ENCODE measurements around the gene POU2AF1.
"Not testable (repeated sequence)": the region's sequence is repeated elsewhere in the genome, so short reads cannot be mapped to it uniquely, and the experiment has no call there.

The POU2AF1 gene

DNA sequence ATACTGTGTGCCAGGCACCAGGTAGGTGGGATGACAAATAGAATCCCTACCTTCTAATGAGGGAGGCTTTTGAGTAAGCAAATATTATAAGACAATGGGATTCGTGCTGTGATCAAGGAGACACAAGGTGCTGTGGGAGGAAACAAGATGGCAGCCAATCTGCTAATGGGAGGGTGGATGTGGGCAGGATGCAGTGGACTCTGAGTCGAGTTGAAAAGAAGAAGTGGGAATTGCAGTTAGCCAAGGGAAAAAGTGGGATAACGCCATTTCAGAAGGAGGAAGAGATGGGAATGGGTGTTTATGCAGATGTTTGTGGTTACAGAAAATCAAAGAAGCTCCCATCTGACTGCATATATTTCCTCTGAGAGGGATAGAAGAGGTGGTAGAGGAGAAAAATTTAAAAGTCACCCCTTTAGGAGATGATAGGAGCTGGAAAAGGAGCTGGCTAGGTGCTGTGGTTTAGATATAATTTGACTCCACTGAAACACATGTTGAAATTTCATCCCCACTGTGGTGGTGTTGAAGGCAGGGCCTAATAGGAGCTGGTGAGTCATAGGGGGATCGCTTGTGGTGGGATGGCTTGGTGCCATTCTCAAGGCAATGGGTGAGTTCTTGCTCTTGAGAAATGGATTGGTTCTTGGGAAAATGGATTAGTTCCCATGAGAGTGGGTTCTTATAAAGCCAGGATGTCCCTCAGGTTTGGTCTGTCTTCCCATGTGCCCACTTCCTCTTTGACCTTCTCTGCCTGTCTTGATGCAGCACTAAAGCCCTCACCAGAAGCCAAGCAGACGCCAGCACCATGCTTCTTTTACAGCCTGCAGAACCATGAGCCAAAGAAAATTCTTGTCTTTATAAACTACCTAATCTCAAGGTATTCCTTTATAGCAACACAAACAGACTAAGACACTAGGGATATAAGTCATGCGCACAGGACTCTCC is 30.0 kb upstream of the POU2AF1 start:
- DNase-seq: no peak

GRCh38 chr11:111407652-111408051 is 28.6 kb upstream of the POU2AF1 start:
- DNase-seq: no peak

DNA sequence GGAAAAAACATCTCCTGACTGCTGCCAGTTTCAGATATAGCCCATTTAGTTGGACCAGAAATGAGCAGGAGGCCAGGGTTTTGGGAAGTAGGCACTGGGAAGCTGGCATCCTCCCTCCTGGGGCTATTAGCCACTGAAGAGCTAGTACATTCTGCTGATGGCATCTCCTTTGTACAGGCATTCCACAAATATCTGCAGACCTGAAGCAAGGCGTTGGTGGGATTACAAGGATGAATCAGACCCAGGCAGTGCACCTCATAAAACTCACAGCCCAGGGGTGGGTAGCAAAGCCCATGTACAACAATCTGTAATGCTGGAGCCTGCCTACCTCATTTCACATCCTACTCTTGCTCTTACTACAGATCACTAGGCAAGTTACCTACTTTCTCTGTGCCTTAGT is 27.5 kb upstream of the POU2AF1 start:
- no peak for DNase-seq

GRCh38 chr11:111406091-111406490 is 27.0 kb upstream of the POU2AF1 start:
- DNase-seq: peak in 1 of 3 experiments; percentile 20

DNA sequence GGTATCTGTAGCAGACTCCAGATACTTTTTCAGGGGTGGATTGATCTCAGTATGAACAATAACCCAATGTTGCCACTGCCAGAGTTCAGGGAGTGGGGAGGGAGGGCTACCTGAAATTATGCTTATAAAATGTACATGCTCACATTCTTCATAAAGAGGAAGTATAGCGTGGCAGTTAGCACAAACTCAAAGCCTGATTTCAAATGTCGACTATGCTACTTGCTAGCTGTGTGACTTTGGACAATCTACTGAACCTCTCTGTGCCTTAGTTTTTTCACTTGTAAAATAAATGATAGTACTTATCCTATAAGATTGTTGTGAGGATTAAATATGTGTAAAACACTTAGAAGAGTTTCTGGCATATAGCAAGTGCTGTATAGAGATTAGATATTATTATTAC is 26.5 kb upstream of the POU2AF1 start:
- DNase-seq: no peak

DNA sequence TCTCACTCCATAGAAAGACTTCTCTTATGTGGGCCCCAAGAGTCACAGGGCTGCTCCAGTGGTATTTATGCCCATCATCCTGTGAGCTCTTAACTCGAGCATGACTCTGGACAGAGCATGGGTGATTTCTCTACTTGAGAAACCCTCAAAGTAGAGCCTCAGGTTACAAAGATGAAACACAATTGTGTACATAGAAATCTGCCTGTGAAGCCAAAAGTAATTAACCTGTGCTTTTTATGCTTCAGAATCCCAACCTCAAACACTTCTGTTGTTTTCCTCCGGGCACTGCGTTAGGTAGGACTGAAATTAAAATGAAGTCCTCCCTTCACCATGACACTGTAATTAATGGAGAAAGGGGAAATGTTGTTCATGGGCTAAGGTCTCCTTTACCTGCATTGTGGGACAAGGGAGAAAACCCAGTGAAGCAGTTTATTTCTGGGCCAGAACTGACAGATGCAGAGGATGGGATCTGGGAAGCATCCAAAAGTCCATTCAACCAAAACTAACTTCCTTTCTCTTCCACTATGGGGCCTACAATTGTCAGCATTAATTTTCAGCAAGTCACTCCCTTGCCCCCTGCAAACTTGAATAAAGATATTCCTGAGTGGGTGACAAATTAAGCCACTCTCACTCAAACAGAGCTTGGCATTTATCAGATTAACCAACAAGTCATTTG is 24.1 kb upstream of the POU2AF1 start:
- peak in 2 of 3 experiments; percentile 20 to 89 for DNase-seq

DNA sequence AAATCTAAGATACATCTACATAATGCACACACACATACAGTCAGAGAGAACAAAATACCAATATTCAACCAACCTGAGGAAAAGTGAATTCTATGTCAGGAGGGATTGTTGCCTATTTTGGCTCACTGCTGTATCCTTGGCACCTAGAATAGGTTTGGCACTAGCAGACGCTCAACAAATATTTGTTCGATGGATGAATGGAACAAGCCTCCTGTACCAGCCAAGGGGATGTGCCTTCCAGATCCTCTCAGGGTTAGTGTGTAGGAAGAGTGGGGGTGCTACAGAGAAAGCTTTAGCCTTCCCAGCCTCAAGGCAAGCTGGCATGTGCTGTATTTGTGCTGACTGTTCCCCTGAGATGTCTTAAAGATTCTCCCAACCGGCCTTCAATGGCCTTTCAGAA is 23.3 kb upstream of the POU2AF1 start:
- no peak for DNase-seq

DNA sequence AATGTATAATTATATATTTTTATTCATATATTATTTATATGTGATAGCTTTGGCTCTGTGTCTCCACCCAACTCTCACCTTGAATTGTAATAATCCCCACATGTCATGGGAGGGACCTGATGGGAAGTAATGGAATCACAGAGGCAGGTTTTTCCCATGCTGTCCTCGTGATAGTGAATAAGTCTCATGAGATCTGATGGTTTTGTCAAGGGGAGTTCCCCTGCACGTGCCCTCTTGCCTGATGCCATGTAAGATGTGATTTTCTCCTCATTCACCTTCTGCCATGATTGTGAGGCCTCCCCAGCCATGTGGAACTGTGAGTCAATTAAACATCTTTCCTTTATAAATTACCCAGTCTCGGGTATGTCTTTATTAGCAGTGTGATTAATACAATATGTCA is 22.9 kb upstream of the POU2AF1 start:
- DNase-seq: not testable (repeated sequence)

GRCh38 chr11:111400595-111400994 is 21.5 kb upstream of the POU2AF1 start:
- no peak for DNase-seq

DNA sequence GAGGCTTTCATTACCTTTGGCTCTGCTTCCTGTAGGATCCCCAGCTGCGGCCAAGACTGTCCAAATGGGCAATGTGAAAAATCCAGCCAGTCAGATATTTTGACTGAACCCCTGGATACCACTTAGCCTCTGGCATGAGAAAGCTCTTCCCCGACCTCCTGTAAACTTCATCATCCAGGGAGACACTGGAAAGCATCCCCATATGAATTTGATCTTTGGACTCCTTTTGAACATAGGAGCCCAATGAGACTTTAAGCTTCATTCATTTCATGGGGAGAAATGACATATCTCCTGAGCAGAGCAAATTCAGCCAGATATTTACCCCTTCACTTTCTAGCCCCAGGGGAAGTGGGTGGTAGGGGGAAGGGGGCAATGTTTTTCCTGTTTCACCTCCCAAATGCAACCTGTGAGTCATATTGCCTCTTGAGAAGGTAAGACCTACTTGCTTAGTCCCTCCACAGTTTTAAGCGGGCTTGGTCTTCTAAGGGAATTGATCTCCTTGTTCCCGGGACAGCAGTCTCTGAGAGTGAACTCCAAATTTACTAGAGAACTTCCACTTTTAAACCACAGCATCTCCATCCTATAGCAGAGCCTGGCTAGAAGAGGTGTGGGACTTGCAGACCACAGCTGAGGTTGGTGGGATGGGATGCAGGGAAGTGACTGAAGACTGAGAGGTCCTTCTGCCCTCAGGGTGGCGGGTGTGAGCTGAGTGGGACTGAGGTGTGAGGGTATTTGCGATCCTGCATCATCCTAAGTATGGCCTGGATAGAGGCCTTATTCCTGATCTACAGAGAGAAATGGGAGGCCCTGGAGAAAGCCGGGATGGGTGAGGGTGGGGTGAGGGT is 20.3 kb upstream of the POU2AF1 start:
- DNase-seq: no peak

DNA sequence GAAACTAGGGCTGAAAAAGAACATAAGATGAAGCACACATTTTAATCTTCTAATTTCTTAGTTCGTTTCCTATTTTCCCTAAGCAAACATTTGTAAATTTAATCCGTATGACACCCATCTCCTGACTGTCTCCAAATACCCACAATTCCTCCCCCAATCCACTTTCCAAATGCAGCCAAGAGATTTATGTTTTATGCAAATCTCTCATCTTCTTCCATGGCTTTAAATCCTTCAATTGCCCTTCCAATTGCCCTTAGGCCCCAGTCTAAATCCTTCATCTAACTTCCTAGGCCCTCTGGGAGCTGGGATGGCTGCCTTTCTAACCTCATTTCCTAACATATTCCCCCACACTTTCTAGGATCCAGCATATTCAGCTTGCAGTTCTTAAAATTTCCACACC is 18.0 kb upstream of the POU2AF1 start:
- DNase-seq: no peak

DNA sequence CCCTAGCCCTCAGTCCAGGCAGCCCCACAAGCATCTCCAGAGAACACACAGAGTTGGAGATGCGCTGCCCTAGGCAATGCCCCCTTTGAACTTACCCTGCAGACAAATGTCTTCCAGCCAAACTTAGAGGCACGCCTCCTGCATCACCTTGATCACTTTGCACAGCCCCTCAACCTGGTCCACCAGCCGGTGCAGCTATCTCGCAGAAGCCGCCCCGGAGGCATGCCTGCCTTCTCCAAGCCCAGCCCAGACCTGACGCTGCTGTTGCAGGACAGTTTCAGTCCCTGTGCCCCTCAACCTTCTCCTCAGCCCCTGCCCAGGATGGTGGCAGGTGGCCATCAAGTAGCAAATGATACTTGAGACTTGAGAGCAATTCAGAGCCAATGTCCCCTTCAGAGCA is 16.7 kb upstream of the POU2AF1 start:
- DNase-seq: no peak

DNA sequence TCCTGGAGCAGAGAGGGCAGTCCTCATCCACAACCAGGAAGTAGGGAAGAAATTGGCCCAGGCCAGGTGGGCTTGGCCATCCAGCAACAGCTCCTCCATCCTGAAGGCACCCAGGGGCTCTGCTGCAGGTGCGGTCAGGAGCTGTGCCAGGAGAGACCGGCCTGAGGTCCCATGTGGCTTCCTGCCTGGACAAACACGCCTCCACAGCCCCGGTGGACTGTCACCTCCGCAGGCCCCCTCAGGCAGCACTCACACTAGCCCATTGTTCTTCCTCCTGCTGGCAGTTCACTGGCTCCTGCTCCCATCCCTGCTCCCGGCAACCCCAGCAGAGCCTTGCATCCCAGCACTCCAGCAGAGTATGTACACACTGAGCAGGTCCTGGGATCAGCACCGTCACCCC is 16.0 kb upstream of the POU2AF1 start:
- no peak for DNase-seq

GRCh38 chr11:111394147-111394546 is 15.1 kb upstream of the POU2AF1 start:
- DNase-seq: not testable (repeated sequence)

GRCh38 chr11:111393585-111393984 is 14.5 kb upstream of the POU2AF1 start:
- no peak for DNase-seq

- no peak for DNase-seq
Observed at GRCh38 chr11:111393096-111393495, 14.0 kb upstream of the POU2AF1 start.

DNA sequence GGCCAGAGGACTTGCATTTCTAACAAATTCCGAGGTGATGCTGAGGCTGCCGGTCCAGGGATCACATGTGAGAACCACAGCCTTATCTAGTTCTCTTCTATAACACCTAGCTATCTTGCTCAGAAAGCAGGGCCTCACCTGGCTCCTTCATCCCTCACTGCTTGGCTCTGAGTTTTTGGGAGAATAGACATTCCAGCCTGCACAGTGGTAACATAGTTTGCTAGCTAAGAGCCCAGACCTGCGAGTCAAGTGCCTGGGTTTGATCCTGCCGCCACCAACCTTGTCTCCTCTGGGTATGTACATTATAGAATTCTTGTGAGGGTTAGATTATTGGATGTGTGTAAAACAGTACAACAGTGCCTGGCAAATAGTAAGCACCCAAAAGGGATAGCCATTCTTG is 13.5 kb upstream of the POU2AF1 start:
- no peak for DNase-seq

DNA sequence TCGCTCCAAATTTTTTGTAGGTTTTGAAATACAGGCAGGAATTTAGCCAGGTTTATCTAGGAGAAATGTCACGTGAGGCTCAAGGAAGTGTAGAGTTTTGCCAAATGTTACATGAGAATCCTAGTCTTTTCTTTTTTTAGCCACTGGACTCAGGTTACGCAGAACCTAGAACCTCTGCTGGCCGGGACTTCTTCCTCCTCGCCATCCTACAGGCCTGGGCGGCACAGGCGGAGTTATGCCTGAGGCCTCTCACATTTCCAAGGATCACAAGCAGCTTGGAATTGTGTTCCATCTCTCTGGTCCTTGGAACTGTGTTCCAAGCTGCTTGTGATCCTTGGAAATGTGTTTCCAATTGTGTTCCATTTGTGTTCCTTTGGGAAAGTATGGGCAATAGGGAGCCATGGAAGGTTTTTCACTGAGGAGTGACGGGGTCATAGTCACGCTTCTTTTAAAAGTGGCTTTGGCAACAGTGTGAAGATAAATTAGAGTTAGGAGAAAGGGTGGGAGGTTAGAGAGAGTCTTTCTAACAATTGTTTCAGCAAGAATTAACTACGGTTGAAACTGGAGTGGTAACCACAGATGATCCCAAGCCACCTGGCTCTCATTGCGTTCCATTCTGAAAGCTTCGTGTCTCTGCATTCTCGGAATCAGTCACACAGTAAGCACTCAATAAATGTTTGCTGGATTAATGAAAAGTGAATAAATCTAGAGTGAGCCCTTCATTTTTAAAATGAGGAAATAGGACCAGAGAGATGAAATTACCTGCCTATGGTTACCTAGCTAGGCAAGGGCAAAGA is 12.5 kb upstream of the POU2AF1 start:
- no peak for DNase-seq

DNA sequence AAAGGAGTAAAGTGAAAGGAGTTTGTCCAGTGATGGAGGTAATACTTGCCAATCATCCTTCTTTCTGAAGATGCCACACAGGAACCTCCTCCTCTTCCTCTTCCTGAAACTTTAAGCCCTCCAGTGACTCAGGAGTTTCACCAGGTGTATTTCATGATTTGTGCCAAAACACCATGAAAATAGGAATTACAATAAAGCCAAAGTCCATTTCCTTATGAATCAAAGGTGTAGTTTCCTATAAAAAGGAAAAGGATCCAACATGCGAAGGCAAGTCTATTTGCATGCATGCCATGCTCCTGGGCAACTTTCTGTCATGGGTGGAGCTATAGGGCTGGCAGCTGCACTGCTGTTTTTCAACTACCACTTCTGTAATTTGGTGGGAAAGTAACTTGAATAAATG is 9.8 kb upstream of the POU2AF1 start:
- DNase-seq: no peak

DNA sequence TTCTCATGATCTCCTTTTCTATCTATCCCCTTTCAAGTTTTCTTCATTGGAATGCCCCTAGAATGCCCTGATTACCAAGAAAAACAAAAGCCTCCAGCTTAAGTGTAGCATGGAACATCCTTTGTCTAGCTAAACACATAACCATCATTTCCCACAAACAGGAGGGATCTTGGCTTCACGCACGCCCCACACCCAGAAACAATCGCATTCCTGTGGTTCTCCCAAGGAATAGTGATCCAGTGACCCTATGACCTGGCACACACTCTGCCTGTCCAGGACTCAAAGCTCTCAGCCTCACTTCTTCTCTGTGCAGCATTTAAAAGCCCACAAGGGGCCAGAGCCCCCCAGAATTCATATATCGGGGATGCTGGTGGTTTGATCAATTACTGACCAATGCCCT is 9.3 kb upstream of the POU2AF1 start:
- no peak for DNase-seq

DNA sequence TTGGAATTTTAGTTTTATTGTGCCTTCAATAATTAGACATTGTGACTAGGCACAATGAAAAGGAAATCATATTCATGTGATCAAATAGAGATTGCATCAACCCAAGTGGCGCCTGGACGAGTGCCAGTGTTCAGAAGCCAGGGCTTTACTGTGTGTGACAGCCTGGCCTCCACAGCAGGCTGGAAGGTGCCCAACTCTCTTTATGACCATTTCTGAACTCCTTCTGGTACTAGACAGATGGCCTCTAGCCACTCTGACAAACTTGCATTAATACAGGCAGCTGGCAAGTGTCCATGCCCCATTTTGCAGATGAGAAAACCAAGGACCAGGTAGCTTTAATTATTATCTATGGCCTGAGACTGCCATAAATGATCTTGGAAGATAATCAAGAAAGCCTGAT is 8.3 kb upstream of the POU2AF1 start:
- DNase-seq: peak in 1 of 3 experiments; percentile 29

DNA sequence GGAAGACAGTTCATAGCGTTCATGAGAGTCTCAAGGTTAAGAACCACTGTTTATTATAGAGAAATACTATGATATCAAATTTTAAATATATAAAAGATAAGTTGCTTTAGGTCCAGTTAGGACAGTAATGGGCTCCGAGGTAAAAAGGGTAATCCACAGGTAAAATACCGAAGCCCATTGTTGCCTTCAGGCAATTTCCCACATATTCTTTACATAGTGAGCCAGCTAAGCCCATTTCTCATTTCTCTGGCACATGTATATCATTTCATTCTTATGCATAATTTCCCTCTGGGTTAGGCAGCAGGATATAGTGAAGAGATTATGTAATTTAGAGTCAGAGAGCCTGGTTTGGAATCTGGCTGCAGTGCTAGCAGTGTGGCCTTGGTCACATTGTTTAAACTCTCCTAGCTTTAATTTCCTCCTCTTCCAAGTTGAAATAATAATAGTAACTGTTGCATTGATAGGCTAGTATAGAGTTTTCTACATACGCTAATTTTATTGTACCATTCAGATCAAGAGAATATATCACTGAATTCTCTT is 7.6 kb upstream of the POU2AF1 start:
- no peak for DNase-seq

Data from NCI-H1417 (cell line).